GM12878 (cell line): ENCODE data around the gene STYXL2.

Source experiments
- FOXM1 ChIP-seq: IDR thresholded peaks from 2 replicates; pipeline ENCODE4 v1.6.1; 2012; ENCODE audit warnings: low read depth, mild to moderate bottlenecking, inconsistent platforms, low read length, moderate library complexity
- JUND ChIP-seq: IDR thresholded peaks from 2 replicates; pipeline ENCODE4 v1.6.1; 2012; ENCODE audit warnings: low read depth, mild to moderate bottlenecking, low read length, improper control_type of control experiment, moderate library complexity
- MXI1 ChIP-seq: fragments of 150-350 bp; IDR thresholded peaks from 2 replicates; pipeline ENCODE4 v1.6.1; 2011; ENCODE audit warnings: low read depth, mild to moderate bottlenecking, inconsistent platforms, low read length, improper control_type of control experiment
- MYC ChIP-seq: IDR thresholded peaks from 2 replicates; pipeline ENCODE4 v1.6.1; 2011; ENCODE audit warnings: mild to moderate bottlenecking, low read length, moderate library complexity, inconsistent platforms; ENCODE audit not compliant: insufficient read depth, insufficient replicate concordance, insufficient read length, severe bottlenecking
- POLR2A ChIP-seq: IDR thresholded peaks from 2 replicates; pipeline ENCODE4 v1.6.1; 2011; ENCODE audit warnings: low read depth, mild to moderate bottlenecking, low read length
- POU2F2 ChIP-seq: IDR thresholded peaks from 3 replicates; pipeline ENCODE4 v1.6.1; 2011; ENCODE audit warnings: low read depth, mild to moderate bottlenecking, low read length, borderline replicate concordance
- RFX5 ChIP-seq: IDR thresholded peaks from 2 replicates; pipeline ENCODE4 v1.6.1; 2011; ENCODE audit warnings: low read depth, low read length, improper control_type of control experiment
- TF ChIP-seq, protein P1 (sequence below), 3 experiments: IDR thresholded peaks in 2 of 3; conservative IDR thresholded peaks in 1 of 3; 2 replicates each; pipeline ENCODE4 v1.5.1; 2011; ENCODE audit warnings: low read depth in 3 of 3, low read length in 3 of 3, mild to moderate bottlenecking in 3 of 3, control low read depth in 2 of 3, moderate library complexity in 2 of 3, inconsistent platforms in 1 of 3, mixed read lengths in 1 of 3; ENCODE audit not compliant: control insufficient read depth in 2 of 3, insufficient read depth in 1 of 3; ENCODE audit errors: extremely low read depth in 1 of 3
- TF ChIP-seq, protein P2 (sequence below): IDR thresholded peaks from 2 replicates; pipeline ENCODE4 v1.6.1; 2011; ENCODE audit warnings: low read depth, mild to moderate bottlenecking, low read length, moderate library complexity, borderline replicate concordance; ENCODE audit errors: extremely low read depth

DNA sequence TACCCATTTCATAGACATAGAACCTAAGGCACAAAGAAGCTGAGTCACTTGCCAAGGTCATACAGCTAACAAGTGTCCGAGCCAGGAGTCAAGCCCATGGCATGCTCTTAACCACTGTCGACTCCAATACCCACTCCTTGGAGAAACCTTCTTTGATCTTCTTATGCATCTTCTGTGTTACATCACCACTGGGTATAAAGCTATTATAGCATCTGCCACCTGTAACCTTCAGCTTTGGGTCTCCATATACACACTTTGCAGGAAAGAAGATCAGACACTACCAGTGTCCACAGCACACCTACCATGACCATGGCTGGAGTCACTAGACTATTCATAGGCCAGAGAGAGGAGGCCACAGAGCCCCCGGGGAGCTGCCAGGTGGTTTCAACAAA, 32.8 kb upstream of the STYXL2 start:
- TF ChIP-seq JUND = no peak
- no peak for TF ChIP-seq RFX5
- TF ChIP-seq, protein P1, sequence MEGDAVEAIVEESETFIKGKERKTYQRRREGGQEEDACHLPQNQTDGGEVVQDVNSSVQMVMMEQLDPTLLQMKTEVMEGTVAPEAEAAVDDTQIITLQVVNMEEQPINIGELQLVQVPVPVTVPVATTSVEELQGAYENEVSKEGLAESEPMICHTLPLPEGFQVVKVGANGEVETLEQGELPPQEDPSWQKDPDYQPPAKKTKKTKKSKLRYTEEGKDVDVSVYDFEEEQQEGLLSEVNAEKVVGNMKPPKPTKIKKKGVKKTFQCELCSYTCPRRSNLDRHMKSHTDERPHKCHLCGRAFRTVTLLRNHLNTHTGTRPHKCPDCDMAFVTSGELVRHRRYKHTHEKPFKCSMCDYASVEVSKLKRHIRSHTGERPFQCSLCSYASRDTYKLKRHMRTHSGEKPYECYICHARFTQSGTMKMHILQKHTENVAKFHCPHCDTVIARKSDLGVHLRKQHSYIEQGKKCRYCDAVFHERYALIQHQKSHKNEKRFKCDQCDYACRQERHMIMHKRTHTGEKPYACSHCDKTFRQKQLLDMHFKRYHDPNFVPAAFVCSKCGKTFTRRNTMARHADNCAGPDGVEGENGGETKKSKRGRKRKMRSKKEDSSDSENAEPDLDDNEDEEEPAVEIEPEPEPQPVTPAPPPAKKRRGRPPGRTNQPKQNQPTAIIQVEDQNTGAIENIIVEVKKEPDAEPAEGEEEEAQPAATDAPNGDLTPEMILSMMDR (IDR thresholded peaks at IDR 0.05 in 2 of 3, conservative IDR thresholded peaks at IDR 0.05 in 1 of 3; ENCODE audit: control insufficient read depth in 2 of 3, extremely low read depth in 1 of 3, insufficient read depth in 1 of 3, low read depth in 3 of 3, low read length in 3 of 3) = no peak
- TF ChIP-seq MYC = no peak
- TF ChIP-seq POU2F2 = no peak
- TF ChIP-seq FOXM1 = no peak
- no peak for TF ChIP-seq MXI1
- TF ChIP-seq, protein P2, sequence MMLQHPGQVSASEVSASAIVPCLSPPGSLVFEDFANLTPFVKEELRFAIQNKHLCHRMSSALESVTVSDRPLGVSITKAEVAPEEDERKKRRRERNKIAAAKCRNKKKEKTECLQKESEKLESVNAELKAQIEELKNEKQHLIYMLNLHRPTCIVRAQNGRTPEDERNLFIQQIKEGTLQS = no peak
- TF ChIP-seq POLR2A = no peak
